Prostate gland (tissue), 2 donors: ENCODE measurements around the gene LRRC42.

Experiments used
- CTCF ChIP-seq, 4 experiments: fragments of 200-600 bp in 2 of 4; fragments of 450-650 bp in 2 of 4; sonication (generic) in 2 of 4; IDR thresholded peaks; 1 replicate in 3 of 4; 2 replicates in 1 of 4; pipeline ENCODE4 v1.5.1; 2016 to 2019; ENCODE audit warnings: antibody characterized with exemption in 4 of 4, mild to moderate bottlenecking in 2 of 4, moderate library complexity in 2 of 4
- POLR2AphosphoS5 ChIP-seq: sonication (generic); formaldehyde crosslinking; IDR thresholded peaks from one replicate; pipeline ENCODE4 v1.6.1; 2017; ENCODE audit warnings: antibody characterized with exemption

DNA sequence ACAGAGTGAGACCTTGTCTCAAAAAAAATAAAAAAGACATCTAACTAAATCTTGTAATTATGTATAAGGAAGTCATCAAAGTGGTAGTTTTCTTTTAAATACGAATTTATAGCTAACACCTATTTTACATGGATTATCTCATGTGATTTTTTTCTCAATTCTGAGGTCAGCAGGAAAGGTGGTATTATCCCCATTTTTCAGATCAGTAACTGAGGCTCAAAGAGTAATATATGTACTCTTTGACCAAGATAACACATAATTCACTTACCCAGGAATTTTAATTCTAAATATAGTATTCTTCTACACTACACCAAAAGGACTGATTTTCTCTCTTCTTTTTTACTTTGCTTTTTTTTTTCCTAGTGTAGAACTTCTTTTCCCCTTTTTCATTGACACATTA is 9.7 kb upstream of the LRRC42 start:
- TF ChIP-seq CTCF (IDR thresholded peaks at IDR 0.05): no peak
- TF ChIP-seq POLR2AphosphoS5: no peak
